Suprapubic skin (tissue), 4 donors: ENCODE results near the gene ENG. TPM values are rescaled to one million over a fixed set of nuclear protein-coding genes. Genes with fewer than 3 reads are reported as not detected.
A peak's percentile ranks its signal among the peaks of the same experiment; 100 is the strongest.

ENCODE experiments used
- DNase-seq, 2 donors: peaks; one replicate each; pipeline ENCODE4 v3.0.0-alpha.2; 2019; ENCODE audit warnings: low spot score in 2 of 2
- H3K27ac ChIP-seq: fragments of 200-600 bp; sonication (generic); one replicate; pipeline ENCODE4 v1.5.1; 2019
- H3K27me3 ChIP-seq: fragments of 200-600 bp; sonication (generic); one replicate; pipeline ENCODE4 v1.5.1; 2019
- H3K36me3 ChIP-seq: fragments of 200-600 bp; sonication (generic); one replicate; pipeline ENCODE4 v1.5.1; 2019
- H3K4me1 ChIP-seq: fragments of 200-600 bp; sonication (generic); one replicate; pipeline ENCODE4 v1.5.1; 2019
- H3K4me3 ChIP-seq: fragments of 200-600 bp; sonication (generic); one replicate; pipeline ENCODE4 v1.5.1; 2019; ENCODE audit warnings: mild to moderate bottlenecking
- H3K9me3 ChIP-seq: fragments of 200-600 bp; sonication (generic); one replicate; pipeline ENCODE4 v1.5.1; 2019
- CTCF ChIP-seq, 2 donors: fragments of 200-600 bp in 1 of 2; fragments of 450-650 bp in 1 of 2; sonication (generic) in 1 of 2; IDR thresholded peaks; one replicate each; pipeline ENCODE4 v1.5.1; 2016 to 2019; ENCODE audit warnings: antibody characterized with exemption in 2 of 2, mild to moderate bottlenecking in 1 of 2, moderate library complexity in 1 of 2
- EP300 ChIP-seq: sonication (generic); formaldehyde crosslinking; IDR thresholded peaks from one replicate; pipeline ENCODE4 v1.6.1; 2017; ENCODE audit warnings: antibody characterized with exemption
- POLR2A ChIP-seq, 2 donors: fragments of 450-650 bp; IDR thresholded peaks; one replicate each; pipeline ENCODE4 v1.6.1; 2017; ENCODE audit warnings: antibody characterized with exemption in 2 of 2, mild to moderate bottlenecking in 2 of 2, moderate library complexity in 2 of 2
- POLR2AphosphoS5 ChIP-seq, 3 donors: sonication (generic); formaldehyde crosslinking; IDR thresholded peaks; one replicate each; pipeline ENCODE4 v1.6.1; 2017; ENCODE audit warnings: antibody characterized with exemption in 3 of 3
- WGBS: methylation state at CpG from one replicate; pipeline ENCODE4 v1.1.5; 2018; 5-methylcytosine and 5-hydroxymethylcytosine counted together
- total RNA-seq, 4 donors: library from RNA; depleted of rRNA; stranded (reverse); fragments of >200 nt; gene quantifications; one replicate each; pipeline ENCODE4 v1.1.0, GENCODE V29; 2016

Gene ENG
- total RNA-seq, 4 donors from 2014 or later = 17.2 to 38.7 (median 31.2) TPM

- peaks cover 16% of the 10 kb centered on the region for H3K4me1 ChIP-seq
- 73% methylated on average over 19 of the region's 19 CpGs for WGBS
- peaks cover 18% of the 10 kb centered on the region for H3K36me3 ChIP-seq
- H3K9me3 ChIP-seq = no peaks in the 10 kb centered on the region
- no peak overlapping the region for H3K4me3 ChIP-seq
- no peaks in the 10 kb centered on the region for H3K27me3 ChIP-seq
- H3K27ac ChIP-seq = no peak overlapping the region
- TF ChIP-seq POLR2A (IDR thresholded peaks at IDR 0.05) (no peak), CTCF (IDR thresholded peaks at IDR 0.05) (no peak), POLR2AphosphoS5 (IDR thresholded peaks at IDR 0.05) (no peak), EP300 (no peak)
- no peak for DNase-seq
These were observed 11.4 kb upstream of the ENG start for GRCh38 chr9:127865645-127866464.

GRCh38 chr9:127863191-127863621 lies 8.7 kb upstream of the ENG start:
- Histone ChIP-seq H3K9me3 (no peaks in the 10 kb centered on the region), H3K4me1 (peaks cover 21% of the 10 kb centered on the region), H3K4me3 (no peak overlapping the region), H3K27ac (no peak overlapping the region), H3K27me3 (no peaks in the 10 kb centered on the region), H3K36me3 (peaks cover 10% of the 10 kb centered on the region)
- no peak for TF ChIP-seq POLR2AphosphoS5 (IDR thresholded peaks at IDR 0.05)
- TF ChIP-seq POLR2A (IDR thresholded peaks at IDR 0.05) = no peak
- TF ChIP-seq CTCF (IDR thresholded peaks at IDR 0.05) = no peak
- no peak for TF ChIP-seq EP300
- DNase-seq = no peak
- 85% methylated on average over 13 of the region's 13 CpGs for WGBS

GRCh38 chr9:127862075-127863011 lies 7.9 kb upstream of the ENG start:
- WGBS = 61% methylated on average over 22 of the region's 29 CpGs
- Histone ChIP-seq H3K27ac (peak overlapping the region; percentile 10), H3K9me3 (no peaks in the 10 kb centered on the region), H3K27me3 (no peaks in the 10 kb centered on the region), H3K4me3 (no peak overlapping the region), H3K4me1 (peaks cover 29% of the 10 kb centered on the region), H3K36me3 (peaks cover 1% of the 10 kb centered on the region)
- TF ChIP-seq POLR2AphosphoS5 (IDR thresholded peaks at IDR 0.05) (no peak), CTCF (IDR thresholded peaks at IDR 0.05) (no peak), POLR2A (IDR thresholded peaks at IDR 0.05) (no peak), EP300 (no peak)
- peak in 1 of 2 donors; percentile 80 for DNase-seq

- H3K36me3 ChIP-seq = no peaks in the 10 kb centered on the region
- no peak for DNase-seq
- no peaks in the 10 kb centered on the region for H3K9me3 ChIP-seq
- no peak overlapping the region for H3K4me3 ChIP-seq
- WGBS = 94% methylated on average over 11 of the region's 11 CpGs
- no peaks in the 10 kb centered on the region for H3K27me3 ChIP-seq
- no peak for TF ChIP-seq POLR2A (IDR thresholded peaks at IDR 0.05)
- no peak for TF ChIP-seq CTCF (IDR thresholded peaks at IDR 0.05)
- no peak for TF ChIP-seq POLR2AphosphoS5 (IDR thresholded peaks at IDR 0.05)
- TF ChIP-seq EP300 = no peak
- H3K27ac ChIP-seq = no peak overlapping the region
- H3K4me1 ChIP-seq = peaks cover 35% of the 10 kb centered on the region
These were observed 6.3 kb upstream of the ENG start for GRCh38 chr9:127860779-127861178.

- Histone ChIP-seq H3K27ac (no peak overlapping the region), H3K36me3 (no peaks in the 10 kb centered on the region), H3K9me3 (no peaks in the 10 kb centered on the region), H3K27me3 (no peaks in the 10 kb centered on the region), H3K4me3 (no peak overlapping the region), H3K4me1 (peaks cover 35% of the 10 kb centered on the region)
- TF ChIP-seq POLR2AphosphoS5 (IDR thresholded peaks at IDR 0.05) = no peak
- TF ChIP-seq POLR2A (IDR thresholded peaks at IDR 0.05) = no peak
- TF ChIP-seq EP300 = no peak
- TF ChIP-seq CTCF (IDR thresholded peaks at IDR 0.05) = no peak
- 66% methylated on average over 8 of the region's 8 CpGs for WGBS
- no peak for DNase-seq
These were observed 5.8 kb upstream of the ENG start for GRCh38 chr9:127860260-127860659.
